ENCODE results near the gene NXPH1. TPM values are rescaled to one million over a fixed set of nuclear protein-coding genes. Genes with fewer than 3 reads are reported as not detected.

Gene NXPH1
- polyA plus RNA-seq (not detected in 3 replicates), polyA minus RNA-seq (not detected in 3 replicates)
- polyA plus RNA-seq (2011; ENCODE audit: low read depth), result not detected
- polyA plus RNA-seq (2011; cell fraction: cytosol; rRNA removed), result not detected in 2 replicates
- polyA plus RNA-seq (2011; cell fraction: nucleus; rRNA removed), result not detected in 2 replicates
- polyA plus RNA-seq (2012; ENCODE audit: low replicate concordance), result not detected in 2 replicates
- not detected for polyA minus RNA-seq (2011; cell fraction: cytosol; rRNA and poly(A)+ RNA removed)
- not detected in 2 replicates for polyA minus RNA-seq (2011; cell fraction: nucleus; rRNA and poly(A)+ RNA removed)

GRCh38 chr7:8433477-8434289, at the start of gene NXPH1:
Gene NXPH1 (plus strand): TSS chr7:8433609.
- Histone ChIP-seq H3K36me3 (ENCODE audit: control insufficient read depth in 2 of 2, extremely low read depth in 1 of 2, insufficient read depth in 2 of 2, low read length in 2 of 2) (no peaks in the 10 kb centered on the region), H3K9me3 (ENCODE audit: control insufficient read depth, low read depth, low read length) (no peaks in the 10 kb centered on the region), H3K27ac (ENCODE audit: control insufficient read depth, insufficient read depth, low read length) (no peak within 1 kb of the TSS), H4K20me1 (ENCODE audit: control insufficient read depth, extremely low read depth, insufficient read depth, low read length) (no peaks in the 10 kb centered on the region), H3K4me3 (ENCODE audit: control insufficient read depth in 2 of 3, extremely low read depth in 1 of 3, insufficient read depth in 2 of 3, low read depth in 1 of 3, low read length in 3 of 3) (no peak within 1 kb of the TSS), H3K9me1 (ENCODE audit: control insufficient read depth, extremely low read depth, insufficient read depth, low read length) (no peaks in the 10 kb centered on the region), H3K9ac (ENCODE audit: control insufficient read depth, extremely low read depth, insufficient read depth, low read length) (no peak within 1 kb of the TSS), H3K27me3 (ENCODE audit: control insufficient read depth, extremely low read depth, insufficient read depth, low read length) (peaks cover 47% of the 10 kb centered on the region), H3K79me2 (ENCODE audit: control insufficient read depth, insufficient read depth, low read length) (no peaks in the 10 kb centered on the region), H3K4me1 (ENCODE audit: control insufficient read depth, extremely low read depth, insufficient read depth, low read length) (no peaks in the 10 kb centered on the region), H3K4me2 (ENCODE audit: control insufficient read depth, extremely low read depth, insufficient read depth, low read depth, low read length) (no peak within 1 kb of the TSS), H2AFZ (ENCODE audit: control insufficient read depth, low read length) (no peak within 1 kb of the TSS)
- TF ChIP-seq EZH2 (IDR thresholded peaks at IDR 0.05; ENCODE audit: low read length) (peak; percentile 67), CTCF (optimal IDR thresholded peaks at IDR 0.05 in 1 of 3, IDR thresholded peaks at IDR 0.05 in 1 of 3, conservative IDR thresholded peaks at IDR 0.05 in 1 of 3; ENCODE audit: extremely low read depth in 1 of 3, insufficient read depth in 2 of 3, low read length in 3 of 3) (no peak)
- DNase-seq (ENCODE audit: low read depth, low spot score), result no peak
- FAIRE-seq, result no peak
- dilution Hi-C loops (cut with MboI; ENCODE audit: extremely low pct_ligation_motif_present, low sequenced_read_pairs), result no loop called here

DNA sequence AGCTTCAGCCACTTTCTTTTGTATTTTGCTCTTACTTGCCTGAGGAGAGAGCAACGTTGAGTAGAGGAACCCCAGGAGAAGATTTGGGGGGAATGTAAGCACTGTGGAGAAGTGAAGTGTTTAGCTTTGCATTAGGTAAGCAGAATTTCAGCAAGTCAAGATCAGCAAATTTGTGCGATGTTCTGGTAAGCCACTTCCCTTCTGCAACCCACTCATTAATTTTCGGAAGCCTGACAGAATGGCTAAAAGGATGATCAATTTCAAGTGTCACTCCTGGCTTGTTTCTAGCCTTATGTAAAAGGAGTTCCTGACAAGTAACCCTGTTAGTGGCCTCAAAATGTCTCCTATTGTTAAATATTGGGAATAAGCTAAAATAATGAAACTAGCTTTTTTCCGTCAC, 48.5 kb upstream of the NXPH1 start:
- H3K4me2 ChIP-seq (ENCODE audit: control insufficient read depth, extremely low read depth, insufficient read depth, low read depth, low read length), result no peak overlapping the region
- no peaks in the 10 kb centered on the region for H3K9me1 ChIP-seq (ENCODE audit: control insufficient read depth, extremely low read depth, insufficient read depth, low read length)
- H3K27ac ChIP-seq (ENCODE audit: control insufficient read depth, insufficient read depth, low read length), result no peak overlapping the region
- H3K4me3 ChIP-seq (ENCODE audit: control insufficient read depth in 2 of 3, extremely low read depth in 1 of 3, insufficient read depth in 2 of 3, low read depth in 1 of 3, low read length in 3 of 3), result no peak overlapping the region
- no peaks in the 10 kb centered on the region for H3K9me3 ChIP-seq (ENCODE audit: control insufficient read depth, low read depth, low read length)
- no peaks in the 10 kb centered on the region for H3K36me3 ChIP-seq (ENCODE audit: control insufficient read depth in 2 of 2, extremely low read depth in 1 of 2, insufficient read depth in 2 of 2, low read length in 2 of 2)
- H3K4me1 ChIP-seq (ENCODE audit: control insufficient read depth, extremely low read depth, insufficient read depth, low read length), result no peaks in the 10 kb centered on the region
- H3K27me3 ChIP-seq (ENCODE audit: control insufficient read depth, extremely low read depth, insufficient read depth, low read length), result no peaks in the 10 kb centered on the region
- FAIRE-seq (no peak), DNase-seq (ENCODE audit: low read depth, low spot score) (no peak)
- dilution Hi-C loops (cut with MboI; ENCODE audit: extremely low pct_ligation_motif_present, low sequenced_read_pairs), result no loop called here
- TF ChIP-seq CTCF (optimal IDR thresholded peaks at IDR 0.05 in 1 of 3, IDR thresholded peaks at IDR 0.05 in 1 of 3, conservative IDR thresholded peaks at IDR 0.05 in 1 of 3; ENCODE audit: extremely low read depth in 1 of 3, insufficient read depth in 2 of 3, low read length in 3 of 3), result no peak
- no peak for TF ChIP-seq EZH2 (IDR thresholded peaks at IDR 0.05; ENCODE audit: low read length)
- no peak overlapping the region for H3K9ac ChIP-seq (ENCODE audit: control insufficient read depth, extremely low read depth, insufficient read depth, low read length)
- no peaks in the 10 kb centered on the region for H3K79me2 ChIP-seq (ENCODE audit: control insufficient read depth, insufficient read depth, low read length)
- no peaks in the 10 kb centered on the region for H4K20me1 ChIP-seq (ENCODE audit: control insufficient read depth, extremely low read depth, insufficient read depth, low read length)
- no peak overlapping the region for H2AFZ ChIP-seq (ENCODE audit: control insufficient read depth, low read length)

Measured in keratinocyte (primary cell).